ENCODE measurements around the gene SPRYD3.

GRCh38 chr12:53120685-53121525 is 41.7 kb upstream of the SPRYD3 start:
- no peak for TF ChIP-seq CTCF (IDR thresholded peaks at IDR 0.05; ENCODE audit: low read depth, low read length, poor library complexity, severe bottlenecking)
- no peak for TF ChIP-seq EZH2phosphoT487 (IDR thresholded peaks at IDR 0.05; ENCODE audit: borderline replicate concordance, low read length)
